Neural cell (in vitro differentiated cells): Measurements from ENCODE around the gene INPP5A. TPM values are rescaled to one million over a fixed set of nuclear protein-coding genes. Genes with fewer than 3 reads are reported as not detected.

Source experiments
- H2AFZ ChIP-seq: fragments of 200-600, 300-800 bp; sonication (generic), shearing (Covaris generic); 2 replicates; pipeline ENCODE4 v1.6.0; 2014; ENCODE audit warnings: low read depth, mild to moderate bottlenecking, antibody characterized with exemption, low read length, moderate library complexity
- H3F3A ChIP-seq: fragments of 200-600 bp; shearing (Covaris generic); 2 replicates; pipeline ENCODE4 v1.6.1; 2016; ENCODE audit warnings: mild to moderate bottlenecking, moderate library complexity, mixed read lengths, antibody characterized with exemption, low read length; ENCODE audit not compliant: insufficient read depth, poor library complexity, severe bottlenecking
- H3K27ac ChIP-seq: fragments of 200-600, 300-800 bp; sonication (generic), shearing (Covaris generic); 2 replicates; pipeline ENCODE4 v1.5.1; 2014; ENCODE audit warnings: mild to moderate bottlenecking, low read length, moderate library complexity
- H3K27me3 ChIP-seq: fragments of 300-800, 200-600 bp; sonication (generic), shearing (Covaris generic); 2 replicates; pipeline ENCODE4 v1.6.0; 2014; ENCODE audit warnings: mild to moderate bottlenecking, low read depth, low read length, moderate library complexity; ENCODE audit not compliant: insufficient read depth
- H3K36me3 ChIP-seq: fragments of 300-800, 200-600 bp; sonication (generic), shearing (Covaris generic); 2 replicates; pipeline ENCODE4 v1.5.1; 2014; ENCODE audit warnings: mild to moderate bottlenecking, antibody characterized with exemption, low read length, moderate library complexity; ENCODE audit not compliant: insufficient read depth
- H3K4me2 ChIP-seq: fragments of 300-800, 200-600 bp; sonication (generic), shearing (Covaris generic); 2 replicates; pipeline ENCODE4 v1.6.0; 2014; ENCODE audit warnings: mild to moderate bottlenecking, low read length
- H3K4me3 ChIP-seq: fragments of 300-800, 200-600 bp; sonication (generic), shearing (Covaris generic); 2 replicates; pipeline ENCODE4 v1.5.1; 2014; ENCODE audit warnings: mild to moderate bottlenecking, low read length, moderate library complexity
- H3K79me2 ChIP-seq: fragments of 200-600 bp; shearing (Covaris generic); replicated peaks from 2 replicates; pipeline ENCODE4 v1.6.0; 2014; ENCODE audit warnings: mild to moderate bottlenecking, low read length, moderate library complexity; ENCODE audit not compliant: insufficient read depth
- H3K9ac ChIP-seq: fragments of 300-800, 200-600 bp; sonication (generic), shearing (Covaris generic); 2 replicates; pipeline ENCODE4 v1.6.1; 2016; ENCODE audit warnings: mild to moderate bottlenecking, low read length, mixed read lengths
- H3K9me2 ChIP-seq: fragments of 200-600 bp; shearing (Covaris generic); 2 replicates; pipeline ENCODE4 v1.6.1; 2016; ENCODE audit warnings: mild to moderate bottlenecking, low read length, mixed read lengths; ENCODE audit not compliant: insufficient read depth
- H3K9me3 ChIP-seq: fragments of 200-600, 300-800 bp; sonication (generic), shearing (Covaris generic); 2 replicates; pipeline ENCODE4 v1.6.1; 2016; ENCODE audit warnings: mild to moderate bottlenecking, mixed run types, low read length, moderate library complexity, mixed read lengths
- H4K20me1 ChIP-seq: fragments of 200-600 bp; shearing (Covaris generic); 2 replicates; pipeline ENCODE4 v1.6.1; 2016; ENCODE audit warnings: mild to moderate bottlenecking, mixed run types; ENCODE audit not compliant: insufficient read depth
- EP300 ChIP-seq: fragments of 450-650 bp; conservative IDR thresholded peaks from 2 replicates; pipeline ENCODE4 v1.6.1; 2014; ENCODE audit warnings: antibody characterized with exemption, mild to moderate bottlenecking, moderate library complexity; ENCODE audit not compliant: poor library complexity, severe bottlenecking
- EZH2 ChIP-seq: fragments of 200-600, 300-800 bp; shearing (Covaris generic), sonication (generic); IDR thresholded peaks from 2 replicates; pipeline ENCODE4 v1.6.1; 2014; ENCODE audit warnings: antibody characterized with exemption, low read length, borderline replicate concordance, mild to moderate bottlenecking; ENCODE audit not compliant: insufficient read depth, poor library complexity, severe bottlenecking
- MXI1 ChIP-seq: fragments of 450-650 bp; conservative IDR thresholded peaks from 2 replicates; pipeline ENCODE4 v1.6.1; 2014; ENCODE audit warnings: antibody characterized with exemption, mild to moderate bottlenecking; ENCODE audit not compliant: poor library complexity, severe bottlenecking
- POLR2AphosphoS5 ChIP-seq: IDR thresholded peaks from 2 replicates; pipeline ENCODE4 v1.6.1; 2012
- RAD21 ChIP-seq: fragments of 450-650 bp; conservative IDR thresholded peaks from 2 replicates; pipeline ENCODE4 v1.6.1; 2014; ENCODE audit warnings: antibody characterized with exemption, mild to moderate bottlenecking, moderate library complexity
- REST ChIP-seq: IDR thresholded peaks from 2 replicates; pipeline ENCODE4 v1.6.1; 2012; ENCODE audit warnings: borderline replicate concordance
- SMC3 ChIP-seq: fragments of 450-650 bp; conservative IDR thresholded peaks from 2 replicates; pipeline ENCODE4 v1.6.1; 2014; ENCODE audit warnings: antibody characterized with exemption, mild to moderate bottlenecking, moderate library complexity; ENCODE audit not compliant: poor library complexity
- TAF1 ChIP-seq: IDR thresholded peaks from 2 replicates; pipeline ENCODE4 v1.6.1; 2012; ENCODE audit warnings: low read depth
- polyA plus RNA-seq: library from polyadenylated mRNA; depleted of rRNA; stranded (reverse); fragments of >200 nt; gene quantifications from 2 replicates; pipeline ENCODE4 v1.2.3, GENCODE V29; 2014
- TF ChIP-seq, protein P1 (sequence below): fragments of 450-650 bp; IDR thresholded peaks from 2 replicates; pipeline ENCODE4 v1.5.1; 2014; ENCODE audit warnings: antibody characterized with exemption, mild to moderate bottlenecking, moderate library complexity; ENCODE audit not compliant: poor library complexity, severe bottlenecking

Gene INPP5A
- polyA plus RNA-seq, 1 donor from 2014 or later, result 48.8 TPM

DNA sequence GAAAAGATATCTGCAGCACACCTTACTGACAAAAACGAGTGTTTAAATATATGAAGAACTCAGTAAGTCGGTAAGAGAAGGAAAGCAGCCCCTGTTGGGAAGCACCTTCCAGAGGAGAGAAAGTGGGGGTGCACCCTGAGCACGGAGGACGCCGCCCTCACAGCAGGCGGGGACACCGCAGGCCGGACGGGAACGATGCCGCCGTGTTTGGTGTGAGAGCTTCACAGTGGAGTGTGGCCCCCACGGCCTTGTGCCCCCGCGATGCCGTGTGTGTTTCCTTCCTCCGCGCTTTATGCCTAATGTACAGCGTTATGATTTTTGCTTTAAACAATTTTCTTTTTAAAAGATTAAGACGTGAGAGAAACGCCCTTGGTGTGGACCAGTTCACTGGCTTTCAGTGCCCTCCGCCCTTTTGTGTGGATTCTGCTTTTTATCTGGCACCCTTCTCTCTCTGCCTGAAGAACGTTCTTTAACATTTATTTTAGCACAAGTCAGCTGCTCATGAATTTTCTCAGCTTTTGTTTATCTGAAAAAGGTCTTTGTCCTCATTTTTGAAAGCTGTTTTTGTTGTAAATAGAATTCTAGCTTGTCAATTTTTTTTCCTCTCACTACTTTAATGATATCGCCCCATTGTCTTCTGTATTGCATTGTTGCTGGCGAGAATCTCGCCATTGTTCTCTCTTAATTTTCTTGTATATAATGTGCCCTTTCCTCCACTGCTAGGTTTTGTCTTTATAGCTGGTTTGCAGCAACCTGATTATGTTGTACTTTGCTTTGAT is 110.7 kb downstream of the INPP5A start:
- H3K36me3 ChIP-seq, result no peaks in the 10 kb centered on the region
- H3K4me2 ChIP-seq, result no peak overlapping the region
- H3K27me3 ChIP-seq, result no peaks in the 10 kb centered on the region
- no peaks in the 10 kb centered on the region for H3K79me2 ChIP-seq
- no peak overlapping the region for H3K27ac ChIP-seq
- H3K9me3 ChIP-seq, result no peaks in the 10 kb centered on the region
- no peak overlapping the region for H3K9ac ChIP-seq
- no peaks in the 10 kb centered on the region for H3F3A ChIP-seq
- H2AFZ ChIP-seq, result peak overlapping the region; percentile 10
- TF ChIP-seq EZH2, result no peak
- TF ChIP-seq SMC3, result no peak
- no peak for TF ChIP-seq TAF1
- no peaks in the 10 kb centered on the region for H3K9me2 ChIP-seq
- H3K4me3 ChIP-seq, result no peak overlapping the region
- H4K20me1 ChIP-seq, result no peaks in the 10 kb centered on the region

DNA sequence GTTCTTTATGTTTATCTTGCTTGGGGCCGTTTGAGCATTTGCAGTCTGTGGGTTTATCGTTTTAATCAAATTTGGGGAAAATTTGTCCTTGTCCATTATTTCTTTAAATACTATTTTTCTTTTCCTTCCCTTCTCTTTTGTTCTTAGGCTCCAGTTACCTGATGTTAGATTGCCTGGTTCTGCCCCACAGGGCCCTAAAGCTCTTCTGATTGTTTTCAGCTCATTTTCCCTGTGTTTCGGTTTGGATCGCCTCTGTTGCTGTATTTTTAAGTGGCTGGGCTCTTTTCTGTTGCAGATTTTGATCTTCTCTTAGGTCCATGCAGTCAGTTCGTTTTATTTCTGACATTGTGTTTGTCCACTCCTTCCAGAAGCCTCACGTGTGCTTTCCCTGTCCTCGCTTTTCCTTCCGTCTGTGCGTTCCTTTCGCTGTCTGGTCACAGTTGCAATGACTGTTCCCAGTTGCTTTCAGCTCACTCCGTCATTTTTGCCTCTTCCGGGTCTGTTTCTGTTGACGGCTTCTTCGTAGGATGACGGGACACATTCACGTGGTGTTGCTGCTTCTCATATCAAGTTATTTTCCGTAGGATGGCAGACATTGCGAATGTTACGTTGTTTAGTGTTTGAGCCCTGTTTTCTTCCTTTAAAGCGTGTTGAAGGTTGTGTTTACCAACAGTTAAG is 111.4 kb downstream of the INPP5A start:
- peak overlapping the region; percentile 10 for H2AFZ ChIP-seq
- H3F3A ChIP-seq, result no peaks in the 10 kb centered on the region
- no peak overlapping the region for H3K4me3 ChIP-seq
- no peaks in the 10 kb centered on the region for H3K9me2 ChIP-seq
- H3K9me3 ChIP-seq, result no peaks in the 10 kb centered on the region
- H3K36me3 ChIP-seq, result no peaks in the 10 kb centered on the region
- no peak overlapping the region for H3K4me2 ChIP-seq
- no peaks in the 10 kb centered on the region for H3K27me3 ChIP-seq
- no peak overlapping the region for H3K9ac ChIP-seq
- H3K27ac ChIP-seq, result no peak overlapping the region
- H4K20me1 ChIP-seq, result no peaks in the 10 kb centered on the region
- no peaks in the 10 kb centered on the region for H3K79me2 ChIP-seq
- no peak for TF ChIP-seq EP300
- no peak for TF ChIP-seq SMC3
- no peak for TF ChIP-seq POLR2AphosphoS5
- no peak for TF ChIP-seq TAF1
- TF ChIP-seq, protein P1, sequence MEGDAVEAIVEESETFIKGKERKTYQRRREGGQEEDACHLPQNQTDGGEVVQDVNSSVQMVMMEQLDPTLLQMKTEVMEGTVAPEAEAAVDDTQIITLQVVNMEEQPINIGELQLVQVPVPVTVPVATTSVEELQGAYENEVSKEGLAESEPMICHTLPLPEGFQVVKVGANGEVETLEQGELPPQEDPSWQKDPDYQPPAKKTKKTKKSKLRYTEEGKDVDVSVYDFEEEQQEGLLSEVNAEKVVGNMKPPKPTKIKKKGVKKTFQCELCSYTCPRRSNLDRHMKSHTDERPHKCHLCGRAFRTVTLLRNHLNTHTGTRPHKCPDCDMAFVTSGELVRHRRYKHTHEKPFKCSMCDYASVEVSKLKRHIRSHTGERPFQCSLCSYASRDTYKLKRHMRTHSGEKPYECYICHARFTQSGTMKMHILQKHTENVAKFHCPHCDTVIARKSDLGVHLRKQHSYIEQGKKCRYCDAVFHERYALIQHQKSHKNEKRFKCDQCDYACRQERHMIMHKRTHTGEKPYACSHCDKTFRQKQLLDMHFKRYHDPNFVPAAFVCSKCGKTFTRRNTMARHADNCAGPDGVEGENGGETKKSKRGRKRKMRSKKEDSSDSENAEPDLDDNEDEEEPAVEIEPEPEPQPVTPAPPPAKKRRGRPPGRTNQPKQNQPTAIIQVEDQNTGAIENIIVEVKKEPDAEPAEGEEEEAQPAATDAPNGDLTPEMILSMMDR, result no peak
- no peak for TF ChIP-seq REST
- no peak for TF ChIP-seq RAD21
- no peak for TF ChIP-seq MXI1
